OCI-LY1 (cell line): ENCODE data around the gene DUSP5.

Experiments
- EZH2 ChIP-seq: fragments of 200-600 bp; sonication (generic), shearing (Covaris generic); IDR thresholded peaks from 2 replicates; pipeline ENCODE4 v1.8.0; 2017; ENCODE audit warnings: borderline replicate concordance, mixed run types, mild to moderate bottlenecking, antibody characterized with exemption, low read length, moderate library complexity, mixed read lengths
- TF ChIP-seq, protein P1 (sequence below): fragments of 200-600 bp; sonication (generic), shearing (Covaris generic); IDR thresholded peaks from 2 replicates; pipeline ENCODE4 v1.5.1; 2017; ENCODE audit warnings: mild to moderate bottlenecking, antibody characterized with exemption, low read length, moderate library complexity, mixed read lengths

DNA sequence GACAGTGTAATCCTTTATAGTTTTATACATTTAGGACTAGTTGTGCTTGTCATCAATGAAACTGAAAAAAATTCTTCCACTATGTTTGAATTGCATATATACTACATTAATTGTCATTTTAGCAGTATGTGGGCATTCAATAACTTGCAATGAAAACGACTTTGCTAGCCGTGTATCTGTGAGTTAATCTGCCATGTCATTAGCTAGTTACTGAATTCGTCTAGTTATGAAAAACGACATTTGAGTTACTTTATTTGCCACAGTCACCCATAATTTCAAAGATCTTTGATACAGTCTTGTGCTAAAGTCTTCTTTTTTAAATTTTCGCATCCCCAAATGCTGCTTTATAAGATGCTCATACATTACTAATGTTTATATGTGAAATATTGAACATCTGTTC lies 51.5 kb downstream of the DUSP5 start:
- TF ChIP-seq, protein P1, sequence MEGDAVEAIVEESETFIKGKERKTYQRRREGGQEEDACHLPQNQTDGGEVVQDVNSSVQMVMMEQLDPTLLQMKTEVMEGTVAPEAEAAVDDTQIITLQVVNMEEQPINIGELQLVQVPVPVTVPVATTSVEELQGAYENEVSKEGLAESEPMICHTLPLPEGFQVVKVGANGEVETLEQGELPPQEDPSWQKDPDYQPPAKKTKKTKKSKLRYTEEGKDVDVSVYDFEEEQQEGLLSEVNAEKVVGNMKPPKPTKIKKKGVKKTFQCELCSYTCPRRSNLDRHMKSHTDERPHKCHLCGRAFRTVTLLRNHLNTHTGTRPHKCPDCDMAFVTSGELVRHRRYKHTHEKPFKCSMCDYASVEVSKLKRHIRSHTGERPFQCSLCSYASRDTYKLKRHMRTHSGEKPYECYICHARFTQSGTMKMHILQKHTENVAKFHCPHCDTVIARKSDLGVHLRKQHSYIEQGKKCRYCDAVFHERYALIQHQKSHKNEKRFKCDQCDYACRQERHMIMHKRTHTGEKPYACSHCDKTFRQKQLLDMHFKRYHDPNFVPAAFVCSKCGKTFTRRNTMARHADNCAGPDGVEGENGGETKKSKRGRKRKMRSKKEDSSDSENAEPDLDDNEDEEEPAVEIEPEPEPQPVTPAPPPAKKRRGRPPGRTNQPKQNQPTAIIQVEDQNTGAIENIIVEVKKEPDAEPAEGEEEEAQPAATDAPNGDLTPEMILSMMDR, result no peak
- no peak for TF ChIP-seq EZH2
